Subcutaneous abdominal adipose tissue (tissue), 5 donors: Measurements from ENCODE around the gene CWC25.
A peak's percentile ranks its signal among the peaks of the same experiment; 100 is the strongest.

Source experiments
- H3K27ac ChIP-seq: one replicate; pipeline ENCODE4 v1.7.0; 2013; ENCODE audit warnings: low read depth, mild to moderate bottlenecking, inconsistent platforms, low read length, moderate library complexity
- H3K27me3 ChIP-seq, 5 donors: one replicate each; pipeline ENCODE4 v1.7.0; 2013; ENCODE audit warnings: low read length in 5 of 5, inconsistent platforms in 1 of 5; ENCODE audit not compliant: control insufficient read depth in 5 of 5, insufficient read depth in 4 of 5
- H3K36me3 ChIP-seq, 5 donors: one replicate each; pipeline ENCODE4 v1.7.0; 2013; ENCODE audit warnings: low read length in 5 of 5; ENCODE audit not compliant: control insufficient read depth in 5 of 5, insufficient read depth in 5 of 5
- H3K4me1 ChIP-seq, 5 donors: one replicate each; pipeline ENCODE4 v1.7.0; 2013; ENCODE audit warnings: low read length in 5 of 5, mild to moderate bottlenecking in 3 of 5, moderate library complexity in 1 of 5; ENCODE audit not compliant: control insufficient read depth in 5 of 5, insufficient read depth in 5 of 5
- H3K4me3 ChIP-seq, 5 donors: one replicate each; pipeline ENCODE4 v1.7.0; 2013; ENCODE audit warnings: low read length in 5 of 5, low read depth in 1 of 5
- H3K9ac ChIP-seq, 5 donors: one replicate each; pipeline ENCODE4 v1.7.0; 2013; ENCODE audit warnings: low read length in 5 of 5, mild to moderate bottlenecking in 4 of 5, moderate library complexity in 3 of 5
- H3K9me3 ChIP-seq, 5 donors: one replicate each; pipeline ENCODE4 v1.7.0; 2013; ENCODE audit warnings: low read length in 5 of 5; ENCODE audit not compliant: control insufficient read depth in 5 of 5
- donor health status: healthy.
- donor health status: healthy.
- donor health status: healthy.
- donor health status: healthy.
- donor health status: healthy.

The CWC25 gene

GRCh38 chr17:38761612-38762011, 63.5 kb downstream of the CWC25 start:
- H3K36me3 ChIP-seq, result peaks cover 0 to 87% (median 69%) of the 10 kb centered on the region in 5 donors
- H3K27me3 ChIP-seq, result no peaks in the 10 kb centered on the region
- H3K9ac ChIP-seq, result no peak overlapping the region
- no peak overlapping the region for H3K4me3 ChIP-seq
- H3K27ac ChIP-seq, result no peak overlapping the region
- no peaks in the 10 kb centered on the region for H3K9me3 ChIP-seq
- H3K4me1 ChIP-seq, result no peaks in the 10 kb centered on the region

- H3K27ac ChIP-seq, result peak overlapping the region; percentile 96
- peaks cover 9 to 52% (median 50%) of the 10 kb centered on the region in 5 donors for H3K4me1 ChIP-seq
- H3K4me3 ChIP-seq, result peak overlapping the region; percentile 90 to 99 (median 97)
- H3K9me3 ChIP-seq, result no peaks in the 10 kb centered on the region
- peaks cover 5 to 30% (median 20%) of the 10 kb centered on the region in 5 donors for H3K36me3 ChIP-seq
- H3K27me3 ChIP-seq, result peaks cover 0 to 15% (median 0%) of the 10 kb centered on the region in 5 donors
- peak overlapping the region; percentile 95 to 99 (median 97) for H3K9ac ChIP-seq
These were observed 72.0 kb downstream of the CWC25 start for GRCh38 chr17:38753071-38753506.

GRCh38 chr17:38752308-38753070, 72.6 kb downstream of the CWC25 start, which contains the start of gene PSMB3:
PSMB3 (plus strand) TSS chr17:38752741; CDS start chr17:38752827, 86 bp downstream.
- Histone ChIP-seq H3K9me3 (no peaks in the 10 kb centered on the region), H3K9ac (peak within 1 kb of the TSS; percentile 95 to 99 (median 97)), H3K4me1 (peaks cover 9 to 58% (median 55%) of the 10 kb centered on the region in 5 donors), H3K27ac (peak within 1 kb of the TSS; percentile 96), H3K36me3 (peaks cover 5 to 26% (median 16%) of the 10 kb centered on the region in 5 donors), H3K4me3 (peak within 1 kb of the TSS; percentile 90 to 99 (median 97)), H3K27me3 (peaks cover 0 to 15% (median 0%) of the 10 kb centered on the region in 5 donors)

GRCh38 chr17:38751808-38752307, 73.3 kb downstream of the CWC25 start:
- H3K27ac ChIP-seq, result peak overlapping the region; percentile 96
- H3K4me1 ChIP-seq, result peaks cover 9 to 63% (median 60%) of the 10 kb centered on the region in 5 donors
- peak overlapping the region; percentile 89 to 99 (median 94) for H3K4me3 ChIP-seq
- no peaks in the 10 kb centered on the region for H3K9me3 ChIP-seq
- H3K36me3 ChIP-seq, result peaks cover 5 to 21% (median 16%) of the 10 kb centered on the region in 5 donors
- H3K27me3 ChIP-seq, result peaks cover 0 to 15% (median under 1%) of the 10 kb centered on the region in 5 donors
- H3K9ac ChIP-seq, result peak overlapping the region; percentile 66 to 99 (median 79)

- Histone ChIP-seq H3K9ac (no peak overlapping the region), H3K27me3 (peaks cover 0 to 18% (median 6%) of the 10 kb centered on the region in 5 donors), H3K9me3 (no peaks in the 10 kb centered on the region), H3K4me1 (peaks cover 11 to 69% (median 66%) of the 10 kb centered on the region in 5 donors), H3K36me3 (peaks cover 5 to 16% (median 12%) of the 10 kb centered on the region in 5 donors), H3K27ac (peak overlapping the region; percentile 96), H3K4me3 (peak overlapping the region in 4 of 5 donors; percentile 89 to 99 (median 92))
These were observed 73.8 kb downstream of the CWC25 start for GRCh38 chr17:38751144-38751807.
